ENCODE measurements around the gene FBLN1.

FBLN1 gene

GRCh38 chr22:45516923-45517675 is 14.4 kb downstream of the FBLN1 start:
- H3K27ac Mint-ChIP-seq, result peak overlapping the region in 2 of 3 experiments; percentile 76 to 94
- peaks cover 60% of the 10 kb centered on the region for H3K4me1 Mint-ChIP-seq
- no peak for TF ChIP-seq CTCF (IDR thresholded peaks at IDR 0.05; ENCODE audit: unreplicated experiment in 3 of 3)
- H3K9me3 Mint-ChIP-seq, result no peaks in the 10 kb centered on the region
- no peaks in the 10 kb centered on the region for H3K27me3 Mint-ChIP-seq (ENCODE audit: low read depth)
- no peak overlapping the region for H3K4me3 Mint-ChIP-seq
- peaks cover 19% of the 10 kb centered on the region for H3K36me3 Mint-ChIP-seq (ENCODE audit: low read depth)

GRCh38 chr22:45518136-45518535 is 15.5 kb downstream of the FBLN1 start:
- no peaks in the 10 kb centered on the region for H3K27me3 Mint-ChIP-seq (ENCODE audit: low read depth)
- H3K4me3 Mint-ChIP-seq, result no peak overlapping the region
- H3K4me1 Mint-ChIP-seq, result peaks cover 55% of the 10 kb centered on the region
- H3K36me3 Mint-ChIP-seq (ENCODE audit: low read depth), result peaks cover 26% of the 10 kb centered on the region
- TF ChIP-seq CTCF (IDR thresholded peaks at IDR 0.05; ENCODE audit: unreplicated experiment in 3 of 3), result no peak
- no peaks in the 10 kb centered on the region for H3K9me3 Mint-ChIP-seq
- H3K27ac Mint-ChIP-seq, result peak overlapping the region in 2 of 3 experiments; percentile 56 to 63

GRCh38 chr22:45518580-45518991 is 15.9 kb downstream of the FBLN1 start:
- peaks cover 51% of the 10 kb centered on the region for H3K4me1 Mint-ChIP-seq

GRCh38 chr22:45521178-45521577 is 18.5 kb downstream of the FBLN1 start:
- Mint-ChIP-seq H3K27me3 (ENCODE audit: low read depth) (no peaks in the 10 kb centered on the region), H3K36me3 (ENCODE audit: low read depth) (peaks cover 31% of the 10 kb centered on the region), H3K4me1 (peaks cover 25% of the 10 kb centered on the region), H3K27ac (no peak overlapping the region), H3K4me3 (no peak overlapping the region), H3K9me3 (no peaks in the 10 kb centered on the region)
- no peak for TF ChIP-seq CTCF (IDR thresholded peaks at IDR 0.05; ENCODE audit: unreplicated experiment in 3 of 3)

More at GRCh38 chr22:45518580-45518991, 15.9 kb downstream of the FBLN1 start:
- H3K4me3 Mint-ChIP-seq, result no peak overlapping the region
- peak overlapping the region in 1 of 3 experiments; percentile 56 for H3K27ac Mint-ChIP-seq
- TF ChIP-seq CTCF (IDR thresholded peaks at IDR 0.05; ENCODE audit: unreplicated experiment in 3 of 3), result no peak
- H3K27me3 Mint-ChIP-seq (ENCODE audit: low read depth), result no peaks in the 10 kb centered on the region
- no peaks in the 10 kb centered on the region for H3K9me3 Mint-ChIP-seq
- peaks cover 26% of the 10 kb centered on the region for H3K36me3 Mint-ChIP-seq (ENCODE audit: low read depth)

- H3K27me3 Mint-ChIP-seq (ENCODE audit: low read depth), result no peaks in the 10 kb centered on the region
- H3K27ac Mint-ChIP-seq, result peak overlapping the region in 1 of 3 experiments; percentile 5
- peaks cover 38% of the 10 kb centered on the region for H3K36me3 Mint-ChIP-seq (ENCODE audit: low read depth)
- H3K4me3 Mint-ChIP-seq, result no peak overlapping the region
- peaks cover 25% of the 10 kb centered on the region for H3K4me1 Mint-ChIP-seq
- TF ChIP-seq CTCF (IDR thresholded peaks at IDR 0.05; ENCODE audit: unreplicated experiment in 3 of 3), result no peak
- H3K9me3 Mint-ChIP-seq, result no peaks in the 10 kb centered on the region
Observed at GRCh38 chr22:45522462-45522861, 19.8 kb downstream of the FBLN1 start.

- Mint-ChIP-seq H3K9me3 (no peaks in the 10 kb centered on the region), H3K4me1 (peaks cover 27% of the 10 kb centered on the region), H3K4me3 (no peak overlapping the region), H3K27me3 (ENCODE audit: low read depth) (no peaks in the 10 kb centered on the region), H3K27ac (no peak overlapping the region), H3K36me3 (ENCODE audit: low read depth) (peaks cover 41% of the 10 kb centered on the region)
- no peak for TF ChIP-seq CTCF (IDR thresholded peaks at IDR 0.05; ENCODE audit: unreplicated experiment in 3 of 3)
Observed at GRCh38 chr22:45524157-45524556, 21.5 kb downstream of the FBLN1 start.

Data from nephron (organoid).